CD4-positive, CD25-positive, alpha-beta regulatory T cell (primary cell): ENCODE data around the gene AGBL4. TPM values are rescaled to one million over a fixed set of nuclear protein-coding genes. Genes with fewer than 3 reads are reported as not detected.

Source experiments
- ATAC-seq, 2 donors: fragments of 150-1000 bp; cut with Tn5 transposase; one replicate each; pipeline ENCODE4 v1.10.0; 2021; ENCODE audit warnings: low read depth in 2 of 2, moderate number of reproducible peaks in 2 of 2, moderate library complexity in 1 of 2
- DNase-seq, 3 donors: peaks; one replicate each; pipeline versions ENCODE4 v3.0.0 to v3.0.0-alpha.2; 2012 to 2022; ENCODE audit warnings: mixed read lengths in 1 of 3
- H3K27ac ChIP-seq: one replicate; pipeline ENCODE4 v1.7.0; 2013; ENCODE audit warnings: mild to moderate bottlenecking, low read length; ENCODE audit not compliant: insufficient read depth, poor library complexity, severe bottlenecking
- H3K27me3 ChIP-seq: one replicate; pipeline ENCODE4 v1.7.0; 2013; ENCODE audit warnings: low read length; ENCODE audit not compliant: control insufficient read depth, insufficient read depth
- H3K36me3 ChIP-seq: one replicate; pipeline ENCODE4 v1.7.0; 2013; ENCODE audit warnings: mild to moderate bottlenecking, low read length, moderate library complexity; ENCODE audit not compliant: control insufficient read depth, insufficient read depth
- H3K4me1 ChIP-seq: 2 replicates; pipeline ENCODE4 v1.7.0; 2013; ENCODE audit warnings: mild to moderate bottlenecking, low read length; ENCODE audit not compliant: insufficient read depth, control insufficient read depth, poor library complexity, severe bottlenecking
- H3K4me3 ChIP-seq: one replicate; pipeline ENCODE4 v1.7.0; 2013; ENCODE audit warnings: low read depth, mild to moderate bottlenecking, low read length, moderate library complexity
- H3K9me3 ChIP-seq, 2 experiments: 1 replicate in 1 of 2; 2 replicates in 1 of 2; pipeline ENCODE4 v1.7.0; 2013; ENCODE audit warnings: low read length in 2 of 2, mild to moderate bottlenecking in 1 of 2, moderate library complexity in 1 of 2; ENCODE audit not compliant: control insufficient read depth in 2 of 2
- H3K27ac Mint-ChIP-seq, 3 donors: one replicate each; pipeline ENCODE4 v1.8.0; 2020 to 2022; ENCODE audit warnings: mild to moderate bottlenecking in 3 of 3, mixed read lengths in 3 of 3, moderate library complexity in 2 of 3
- H3K27me3 Mint-ChIP-seq: one replicate; pipeline ENCODE4 v1.8.0; 2022; ENCODE audit warnings: mild to moderate bottlenecking, mixed read lengths
- H3K36me3 Mint-ChIP-seq: one replicate; pipeline ENCODE4 v1.8.0; 2020; ENCODE audit warnings: mixed read lengths
- H3K4me1 Mint-ChIP-seq, 4 donors: one replicate each; pipeline ENCODE4 v1.8.0; 2020 to 2022; ENCODE audit warnings: mixed read lengths in 4 of 4, mild to moderate bottlenecking in 1 of 4
- H3K4me3 Mint-ChIP-seq, 4 donors: one replicate each; pipeline ENCODE4 v1.8.0; 2020 to 2022; ENCODE audit warnings: mild to moderate bottlenecking in 4 of 4, mixed read lengths in 4 of 4, moderate library complexity in 3 of 4
- H3K9me3 Mint-ChIP-seq, 7 donors: one replicate each; pipeline ENCODE4 v1.8.0; 2020 to 2022; ENCODE audit warnings: mixed read lengths in 7 of 7, mild to moderate bottlenecking in 3 of 7, moderate library complexity in 2 of 7
- polyA plus RNA-seq, 4 donors: library from polyadenylated mRNA; unstranded; fragments of 300-500 nt; fragmentation: Illumina TruSeq; gene quantifications; one replicate each; pipeline ENCODE4 v1.2.3, GENCODE V29; 2021
- total RNA-seq: library from RNA; stranded (reverse); gene quantifications from one replicate; pipeline ENCODE4 v1.2.3, GENCODE V29; 2022

The AGBL4 gene
- total and polyA plus RNA-seq, 5 donors from 2014 or later = 0.47 TPM; not detected in 4

DNA sequence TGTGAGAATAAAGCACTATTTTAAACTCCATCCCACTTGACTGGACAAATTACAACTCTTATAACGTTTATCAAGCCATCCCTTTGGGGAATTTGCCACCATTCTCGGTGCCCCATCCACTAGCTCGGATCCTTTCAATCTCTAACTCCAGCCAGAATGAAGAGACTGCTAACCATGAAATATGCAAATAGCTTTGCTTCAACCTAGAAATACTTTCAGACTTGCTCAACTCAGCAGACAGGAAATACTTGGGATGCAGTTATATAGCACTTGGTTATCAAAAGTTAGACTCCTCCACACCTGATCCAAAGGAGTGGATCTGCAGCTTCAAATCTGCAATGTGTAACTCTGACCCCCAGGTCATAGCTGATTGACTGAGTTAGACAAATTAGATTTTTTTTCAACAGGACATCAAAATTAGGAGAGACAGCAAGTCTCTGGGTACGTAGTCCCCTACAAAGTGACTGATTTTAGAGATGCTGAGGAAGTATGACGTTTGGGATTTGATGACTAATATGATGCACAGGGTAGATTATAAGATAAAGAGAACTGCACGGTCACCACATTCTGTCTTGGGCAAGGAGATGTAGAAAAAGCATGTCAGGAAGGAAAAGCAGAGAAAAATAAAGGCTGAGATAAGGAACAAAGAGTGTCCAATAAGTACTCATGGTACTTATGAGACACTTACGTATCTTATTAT lies 496.0 kb downstream of the AGBL4 start:
- H3K27me3 Mint-ChIP-seq = no peaks in the 10 kb centered on the region
- ATAC-seq (no peak), DNase-seq (no peak)
- H3K36me3 Mint-ChIP-seq = no peaks in the 10 kb centered on the region
- no peak overlapping the region for H3K4me3 Mint-ChIP-seq
- Histone ChIP-seq H3K4me1 (no peaks in the 10 kb centered on the region), H3K9me3 (no peaks in the 10 kb centered on the region), H3K36me3 (no peaks in the 10 kb centered on the region), H3K27ac (no peak overlapping the region), H3K4me3 (no peak overlapping the region), H3K27me3 (no peaks in the 10 kb centered on the region)
- H3K4me1 Mint-ChIP-seq = no peaks in the 10 kb centered on the region
- peaks cover 0 to 4% (median 0%) of the 10 kb centered on the region in 7 donors for H3K9me3 Mint-ChIP-seq
- H3K27ac Mint-ChIP-seq = no peak overlapping the region

DNA sequence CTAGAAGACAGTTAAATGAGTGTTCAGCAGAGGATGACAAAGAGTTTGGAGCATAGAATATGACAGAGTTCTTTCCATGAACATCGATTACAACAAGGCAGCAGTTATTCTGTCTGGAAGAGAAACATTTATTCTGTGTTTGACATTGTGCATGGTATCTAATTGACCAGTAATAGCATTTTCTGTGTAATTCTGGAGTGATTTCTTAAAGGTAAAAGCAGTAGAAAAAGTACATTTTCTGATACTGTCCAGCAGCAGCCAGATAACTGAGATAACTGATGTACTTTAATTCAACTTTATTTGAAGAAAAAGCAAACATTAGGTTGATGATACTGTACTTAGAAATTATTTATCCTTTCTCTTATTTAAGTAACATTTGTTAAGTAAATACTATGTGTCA lies 497.1 kb downstream of the AGBL4 start:
- no peaks in the 10 kb centered on the region for H3K36me3 ChIP-seq
- H3K4me1 ChIP-seq = no peaks in the 10 kb centered on the region
- H3K27ac ChIP-seq = no peak overlapping the region
- Mint-ChIP-seq H3K27ac (no peak overlapping the region), H3K27me3 (no peaks in the 10 kb centered on the region), H3K9me3 (peaks cover 0 to 4% (median 0%) of the 10 kb centered on the region in 7 donors), H3K4me3 (no peak overlapping the region), H3K36me3 (no peaks in the 10 kb centered on the region), H3K4me1 (no peaks in the 10 kb centered on the region)
- H3K27me3 ChIP-seq = no peaks in the 10 kb centered on the region
- no peaks in the 10 kb centered on the region for H3K9me3 ChIP-seq
- DNase-seq (no peak), ATAC-seq (no peak)
- no peak overlapping the region for H3K4me3 ChIP-seq

DNA sequence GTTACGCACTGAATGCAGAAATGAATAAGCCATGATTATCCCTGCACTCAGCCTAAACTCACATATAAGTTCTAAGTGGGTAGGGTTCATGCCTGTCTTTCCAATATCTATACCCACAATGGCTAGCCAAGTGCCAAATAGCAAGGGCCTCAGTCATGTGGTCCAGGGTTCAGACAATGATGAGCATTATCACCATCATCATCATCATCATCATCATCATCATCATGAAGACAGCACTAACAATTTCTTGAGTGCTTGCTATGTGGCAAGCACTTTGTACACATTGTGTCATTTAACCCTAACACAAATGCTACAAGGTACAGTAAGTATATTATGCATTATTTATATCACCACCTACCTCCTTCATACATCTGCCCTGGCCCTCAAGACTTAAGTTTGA lies 500.0 kb downstream of the AGBL4 start:
- Mint-ChIP-seq H3K4me3 (no peak overlapping the region), H3K4me1 (no peaks in the 10 kb centered on the region), H3K9me3 (peaks cover 0 to 2% (median 0%) of the 10 kb centered on the region in 7 donors), H3K27ac (no peak overlapping the region), H3K27me3 (no peaks in the 10 kb centered on the region), H3K36me3 (no peaks in the 10 kb centered on the region)
- DNase-seq (no peak), ATAC-seq (no peak)
- H3K4me1 ChIP-seq = no peaks in the 10 kb centered on the region
- no peaks in the 10 kb centered on the region for H3K27me3 ChIP-seq
- no peak overlapping the region for H3K27ac ChIP-seq
- H3K4me3 ChIP-seq = no peak overlapping the region
- H3K36me3 ChIP-seq = no peaks in the 10 kb centered on the region
- H3K9me3 ChIP-seq = no peaks in the 10 kb centered on the region

DNA sequence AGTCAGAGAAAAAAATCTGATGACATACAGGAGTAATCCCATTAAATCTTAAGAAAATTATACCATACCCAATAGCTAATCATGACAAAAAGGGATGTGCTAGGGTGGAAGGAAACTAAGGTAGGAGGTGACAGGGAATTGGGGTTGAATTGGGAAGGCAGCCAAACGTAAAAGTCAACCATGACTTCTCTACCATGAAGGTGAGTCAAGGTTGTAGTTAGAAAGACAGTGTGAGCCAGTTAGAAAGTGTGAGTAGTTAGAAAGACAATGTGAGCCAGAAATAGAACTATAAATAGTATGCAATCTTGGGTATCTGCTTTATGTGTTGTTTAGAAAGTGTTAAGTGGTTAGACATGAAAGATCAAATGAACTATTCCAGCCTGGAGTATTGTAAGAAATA lies 556.8 kb downstream of the AGBL4 start:
- H3K36me3 Mint-ChIP-seq = no peaks in the 10 kb centered on the region
- Histone ChIP-seq H3K9me3 (no peaks in the 10 kb centered on the region), H3K27ac (no peak overlapping the region), H3K4me3 (no peak overlapping the region), H3K36me3 (no peaks in the 10 kb centered on the region), H3K4me1 (no peaks in the 10 kb centered on the region), H3K27me3 (no peaks in the 10 kb centered on the region)
- H3K4me3 Mint-ChIP-seq = no peak overlapping the region
- ATAC-seq (no peak), DNase-seq (no peak)
- no peaks in the 10 kb centered on the region for H3K27me3 Mint-ChIP-seq
- H3K27ac Mint-ChIP-seq = no peak overlapping the region
- peaks cover 0 to 2% (median 0%) of the 10 kb centered on the region in 4 donors for H3K4me1 Mint-ChIP-seq
- H3K9me3 Mint-ChIP-seq = peaks cover 0 to 10% (median 2%) of the 10 kb centered on the region in 7 donors

DNA sequence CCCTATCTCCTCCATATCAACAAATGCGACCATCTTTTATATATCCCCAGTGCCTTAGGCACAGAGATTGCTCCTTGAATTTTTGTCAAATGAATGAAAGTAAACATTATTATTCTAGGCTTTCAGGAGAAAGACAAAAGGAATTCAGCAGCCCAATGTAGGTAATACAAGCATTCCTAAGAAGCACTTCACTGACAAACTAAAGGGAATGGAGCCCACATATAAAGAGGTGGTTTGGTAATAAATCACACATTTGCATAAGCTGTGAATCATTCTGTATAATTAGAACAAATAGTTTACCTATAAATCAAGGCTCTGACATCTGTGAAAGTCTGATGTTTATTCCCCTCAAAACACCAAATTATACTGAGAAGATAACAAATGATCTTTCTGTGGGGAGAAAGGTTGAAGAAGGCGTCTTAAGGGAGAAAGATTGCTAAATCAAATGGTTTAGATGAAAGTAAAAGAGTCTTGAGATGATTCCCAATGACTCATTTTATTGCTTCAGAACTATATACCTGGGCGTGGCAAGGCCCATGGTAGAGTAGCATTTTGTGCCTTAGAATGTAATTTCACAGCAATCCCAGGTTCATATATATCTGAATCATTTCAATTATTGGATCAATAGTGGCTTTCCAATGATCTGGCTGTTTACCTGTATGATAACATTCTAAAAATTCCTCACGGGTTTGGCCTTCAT lies 558.1 kb downstream of the AGBL4 start:
- no peaks in the 10 kb centered on the region for H3K36me3 Mint-ChIP-seq
- no peaks in the 10 kb centered on the region for H3K36me3 ChIP-seq
- no peak overlapping the region for H3K4me3 Mint-ChIP-seq
- H3K27ac ChIP-seq = no peak overlapping the region
- H3K4me3 ChIP-seq = no peak overlapping the region
- no peaks in the 10 kb centered on the region for H3K4me1 ChIP-seq
- H3K4me1 Mint-ChIP-seq = peaks cover 0 to 2% (median 0%) of the 10 kb centered on the region in 4 donors
- ATAC-seq (no peak), DNase-seq (no peak)
- no peaks in the 10 kb centered on the region for H3K27me3 ChIP-seq
- no peaks in the 10 kb centered on the region for H3K27me3 Mint-ChIP-seq
- no peak overlapping the region for H3K27ac Mint-ChIP-seq
- no peaks in the 10 kb centered on the region for H3K9me3 ChIP-seq
- H3K9me3 Mint-ChIP-seq = peaks cover 0 to 9% (median 3%) of the 10 kb centered on the region in 7 donors

DNA sequence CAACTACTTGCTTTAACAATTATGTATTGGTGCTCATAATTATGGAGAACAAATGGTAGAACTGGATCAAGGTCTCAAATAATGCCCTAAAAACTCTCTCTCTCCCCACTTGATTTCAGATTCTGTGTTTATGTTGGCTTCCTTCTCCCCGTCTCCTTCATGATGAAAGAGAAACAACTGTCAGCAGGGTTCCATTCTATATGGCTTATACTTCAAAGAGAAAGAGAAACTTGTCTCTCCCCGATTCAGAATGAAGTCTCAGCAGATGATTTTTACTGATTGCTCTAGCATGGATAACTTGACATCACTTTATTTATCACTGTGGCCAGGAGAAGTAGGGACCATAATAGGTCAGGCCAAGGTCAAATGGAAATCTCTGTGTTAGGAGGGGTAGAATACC lies 575.6 kb downstream of the AGBL4 start:
- H3K36me3 ChIP-seq = no peaks in the 10 kb centered on the region
- no peaks in the 10 kb centered on the region for H3K27me3 ChIP-seq
- H3K4me3 ChIP-seq = no peak overlapping the region
- H3K27me3 Mint-ChIP-seq = no peaks in the 10 kb centered on the region
- DNase-seq (no peak), ATAC-seq (no peak)
- H3K27ac ChIP-seq = no peak overlapping the region
- no peak overlapping the region for H3K27ac Mint-ChIP-seq
- H3K36me3 Mint-ChIP-seq = no peaks in the 10 kb centered on the region
- peaks cover 1 to 28% (median 6%) of the 10 kb centered on the region in 7 donors for H3K9me3 Mint-ChIP-seq
- H3K4me1 ChIP-seq = no peaks in the 10 kb centered on the region
- H3K4me3 Mint-ChIP-seq = no peak overlapping the region
- no peaks in the 10 kb centered on the region for H3K9me3 ChIP-seq
- H3K4me1 Mint-ChIP-seq = no peaks in the 10 kb centered on the region

DNA sequence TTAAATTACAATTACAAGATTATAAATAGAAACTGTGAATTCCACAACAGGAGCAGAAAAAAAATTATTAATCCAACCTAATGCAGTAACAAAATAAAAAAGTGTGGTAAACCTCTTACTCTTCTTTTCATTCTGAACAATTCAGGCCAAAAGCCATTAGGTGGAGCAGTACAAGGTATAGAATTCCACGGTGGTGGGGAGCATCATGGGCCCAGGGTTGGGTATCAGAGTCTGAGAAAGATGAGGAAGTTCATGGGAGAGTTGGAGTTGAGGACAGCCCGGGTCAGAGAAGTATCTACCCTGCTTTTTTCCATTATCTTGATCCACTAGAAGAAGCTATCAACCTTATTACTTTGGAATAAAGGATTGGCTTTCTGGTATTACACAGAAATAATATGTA lies 586.9 kb downstream of the AGBL4 start:
- H3K9me3 Mint-ChIP-seq = peaks cover 0 to 25% (median 5%) of the 10 kb centered on the region in 7 donors
- Histone ChIP-seq H3K36me3 (no peaks in the 10 kb centered on the region), H3K27ac (no peak overlapping the region), H3K9me3 (peaks cover 0 to 5% of the 10 kb centered on the region in 2 experiments), H3K4me3 (no peak overlapping the region), H3K27me3 (no peaks in the 10 kb centered on the region), H3K4me1 (no peaks in the 10 kb centered on the region)
- no peaks in the 10 kb centered on the region for H3K36me3 Mint-ChIP-seq
- no peak overlapping the region for H3K4me3 Mint-ChIP-seq
- DNase-seq (no peak), ATAC-seq (no peak)
- H3K4me1 Mint-ChIP-seq = no peaks in the 10 kb centered on the region
- no peak overlapping the region for H3K27ac Mint-ChIP-seq
- no peaks in the 10 kb centered on the region for H3K27me3 Mint-ChIP-seq

DNA sequence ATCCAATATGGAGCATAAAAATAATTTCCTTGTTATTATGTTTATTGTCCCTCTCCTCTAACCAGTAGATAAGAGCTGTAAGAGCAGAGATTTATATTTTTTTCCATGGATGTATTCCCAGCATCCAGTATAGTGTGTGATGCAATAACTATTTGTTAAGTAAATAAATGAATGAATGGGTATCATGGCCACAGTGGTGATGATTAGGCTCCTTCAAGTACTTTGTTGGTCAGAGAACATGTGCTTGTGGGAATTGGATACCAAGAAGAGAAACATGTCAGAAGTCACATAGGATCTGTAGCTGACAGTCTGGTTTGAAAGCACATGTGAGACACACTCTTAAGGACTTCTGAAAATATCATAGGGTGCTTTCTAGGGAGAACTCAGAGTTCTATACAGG lies 588.5 kb downstream of the AGBL4 start:
- no peak overlapping the region for H3K27ac Mint-ChIP-seq
- H3K4me1 Mint-ChIP-seq = no peaks in the 10 kb centered on the region
- DNase-seq (no peak), ATAC-seq (no peak)
- Histone ChIP-seq H3K9me3 (no peaks in the 10 kb centered on the region), H3K27me3 (no peaks in the 10 kb centered on the region), H3K36me3 (no peaks in the 10 kb centered on the region), H3K27ac (no peak overlapping the region), H3K4me3 (no peak overlapping the region), H3K4me1 (no peaks in the 10 kb centered on the region)
- no peak overlapping the region for H3K4me3 Mint-ChIP-seq
- H3K27me3 Mint-ChIP-seq = no peaks in the 10 kb centered on the region
- no peaks in the 10 kb centered on the region for H3K36me3 Mint-ChIP-seq
- H3K9me3 Mint-ChIP-seq = peaks cover 0 to 17% (median 5%) of the 10 kb centered on the region in 7 donors
